ENCODE data around the gene EIF4E3.

GRCh38 chr3:71704915-71705314 is 20.3 kb downstream of the EIF4E3 start:
- TF ChIP-seq GATA3 (IDR thresholded peaks at IDR 0.05; ENCODE audit: low read depth, low read length) (no peak), GATA2 (IDR thresholded peaks at IDR 0.05; ENCODE audit: low read depth, low read length) (no peak)

Measured in SH-SY5Y (cell line).